Esophagus muscularis mucosa (tissue), 3 donors: ENCODE results near the gene CD19.

Experiments used
- CTCF ChIP-seq, 3 experiments: fragments of 200-600 bp in 2 of 3; fragments of 450-650 bp in 1 of 3; sonication (generic) in 2 of 3; IDR thresholded peaks; one replicate each; pipeline ENCODE4 v1.5.1; 2017 to 2019; ENCODE audit warnings: antibody characterized with exemption in 3 of 3, mild to moderate bottlenecking in 2 of 3, moderate library complexity in 1 of 3
- POLR2AphosphoS5 ChIP-seq, 2 donors: sonication (generic); formaldehyde crosslinking; IDR thresholded peaks; one replicate each; pipeline ENCODE4 v1.6.1; 2017; ENCODE audit warnings: antibody characterized with exemption in 2 of 2

DNA sequence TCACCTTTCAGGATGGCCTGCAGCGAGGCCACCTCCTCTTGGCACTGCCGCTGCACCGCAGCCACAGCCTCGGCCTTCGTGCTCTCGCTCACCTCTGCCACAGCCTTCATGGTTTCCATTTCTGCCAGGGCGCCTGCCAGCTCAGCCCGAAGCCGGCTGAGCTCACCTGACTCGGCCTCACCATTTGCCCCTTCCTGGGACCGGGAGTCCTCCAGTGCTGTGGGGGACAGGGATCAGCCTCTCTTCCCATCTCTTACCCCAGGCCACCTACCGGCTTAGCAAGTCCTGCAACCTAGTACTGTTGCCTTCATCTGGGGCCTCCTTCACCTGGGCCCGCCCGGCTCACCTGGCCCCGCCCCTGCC is 7.4 kb upstream of the CD19 start:
- no peak for TF ChIP-seq CTCF (IDR thresholded peaks at IDR 0.05)
- TF ChIP-seq POLR2AphosphoS5 (IDR thresholded peaks at IDR 0.05): no peak
